Testis (tissue), 3 donors: ENCODE measurements around the gene COL23A1. TPM values are rescaled to one million over a fixed set of nuclear protein-coding genes. Genes with fewer than 3 reads are reported as not detected.
"Not testable (repeated sequence)": the region's sequence is repeated elsewhere in the genome, so short reads cannot be mapped to it uniquely, and the experiment has no call there.

ENCODE experiments used
- DNase-seq: peaks from one replicate; pipeline ENCODE4 v3.0.0-alpha.2; 2019
- H3K27ac ChIP-seq, 2 donors: fragments of 200-600 bp; sonication (generic); one replicate each; pipeline ENCODE4 v1.5.1; 2019
- H3K27me3 ChIP-seq: fragments of 200-600 bp; sonication (generic); one replicate; pipeline ENCODE4 v1.5.1; 2019
- H3K36me3 ChIP-seq: fragments of 200-600 bp; sonication (generic); one replicate; pipeline ENCODE4 v1.5.1; 2017; ENCODE audit warnings: low read depth; ENCODE audit errors: missing control alignments
- H3K4me1 ChIP-seq: fragments of 200-600 bp; sonication (generic); one replicate; pipeline ENCODE4 v1.5.1; 2019
- H3K4me3 ChIP-seq, 2 donors: fragments of 200-600 bp; sonication (generic); one replicate each; pipeline ENCODE4 v1.5.1; 2017 to 2019
- H3K9me3 ChIP-seq: fragments of 200-600 bp; sonication (generic); one replicate; pipeline ENCODE4 v1.5.1; 2017
- POLR2A ChIP-seq: fragments of 450-650 bp; IDR thresholded peaks from one replicate; pipeline ENCODE4 v1.6.1; 2017; ENCODE audit warnings: antibody characterized with exemption, mild to moderate bottlenecking, moderate library complexity
- WGBS, 2 donors: methylation state at CpG; one replicate each; pipeline ENCODE4 v1.1.5; 2018; 5-methylcytosine and 5-hydroxymethylcytosine counted together
- intact Hi-C: fragments of 100-400 bp; cut with DNase I; formaldehyde crosslinking; loops from one replicate; pipeline ENCODE4 v1.15.1; 2023; ENCODE audit warnings: low total_unique reads
- polyA plus RNA-seq: library from polyadenylated mRNA; stranded (reverse); fragments of 350-450 nt; fragmentation: Illumina TruSeq; extraction: RNeasy Lipid Tissue Mini Kit (QIAGEN cat#74804); gene quantifications from one replicate; pipeline ENCODE4 v1.2.3, GENCODE V29; 2014; ENCODE audit warnings: low read depth, low replicate concordance; ENCODE audit not compliant: insufficient read depth
- total RNA-seq, 2 donors: library from RNA; depleted of rRNA; stranded (reverse); fragments of >200 nt; gene quantifications; one replicate each; pipeline ENCODE4 v1.2.3, GENCODE V29; 2016
- TF ChIP-seq, protein P1 (sequence below), 3 experiments: fragments of 450-650 bp in 2 of 3; fragments of 200-600 bp in 1 of 3; sonication (generic) in 1 of 3; IDR thresholded peaks; one replicate each; pipeline ENCODE4 v1.5.1; 2016 to 2019; ENCODE audit warnings: antibody characterized with exemption in 3 of 3, mild to moderate bottlenecking in 2 of 3, moderate library complexity in 1 of 3

The COL23A1 gene
- total and polyA plus RNA-seq, 3 donors from 2014 or later = 4.3 to 5.5 (median 5.0) TPM

DNA sequence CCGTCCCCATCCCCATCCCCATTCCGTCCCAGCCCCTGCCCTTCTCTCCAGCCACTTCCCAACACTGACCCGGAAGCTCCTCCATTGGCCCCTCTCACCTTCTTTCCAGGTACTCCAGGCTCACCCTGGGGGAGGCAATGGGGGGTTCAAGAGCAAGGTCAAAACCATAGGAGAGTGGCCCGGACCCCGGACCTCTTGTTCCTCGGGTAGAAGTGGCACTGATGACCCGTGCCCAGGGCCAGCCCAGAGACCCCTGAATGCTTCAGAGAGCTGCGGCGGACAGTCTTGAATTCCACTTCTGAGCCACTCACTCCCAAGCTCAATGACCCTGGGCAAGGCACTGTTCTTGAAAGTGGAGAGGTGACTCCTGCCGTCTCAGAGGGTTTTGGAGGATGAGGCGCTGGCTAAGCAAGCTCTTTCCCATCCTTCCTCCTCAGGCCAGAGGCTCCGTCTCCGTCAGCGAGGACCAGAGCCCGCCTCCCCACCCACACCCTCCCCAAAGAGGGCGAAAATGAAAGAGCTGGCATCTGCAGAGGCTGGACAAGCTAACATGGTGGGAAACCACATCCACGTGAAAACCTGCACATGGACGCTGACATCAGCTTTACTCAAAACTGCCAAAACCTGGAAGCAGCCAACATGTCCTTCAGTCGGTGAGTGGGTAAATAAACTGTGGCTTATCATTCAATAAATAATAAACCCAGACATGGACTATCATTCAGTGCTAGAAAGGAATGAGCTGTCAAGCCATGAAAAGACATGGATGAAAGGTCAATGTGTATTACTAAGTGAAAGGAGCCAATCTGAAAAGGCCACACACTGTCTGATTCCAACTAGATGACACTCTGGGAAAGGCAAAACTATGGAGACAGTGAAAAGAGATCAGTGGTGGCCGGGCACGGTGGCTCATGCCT lies 330.3 kb downstream of the COL23A1 start:
- intact Hi-C loops = no loop called here
- H3K27me3 ChIP-seq = no peaks in the 10 kb centered on the region
- no peak overlapping the region for H3K4me3 ChIP-seq
- no peaks in the 10 kb centered on the region for H3K36me3 ChIP-seq
- no peaks in the 10 kb centered on the region for H3K4me1 ChIP-seq
- 88% methylated on average over 19 to 21 of the region's 21 CpGs for WGBS, 2 donors
- no peak overlapping the region for H3K27ac ChIP-seq
- no peaks in the 10 kb centered on the region for H3K9me3 ChIP-seq
- TF ChIP-seq, protein P1, sequence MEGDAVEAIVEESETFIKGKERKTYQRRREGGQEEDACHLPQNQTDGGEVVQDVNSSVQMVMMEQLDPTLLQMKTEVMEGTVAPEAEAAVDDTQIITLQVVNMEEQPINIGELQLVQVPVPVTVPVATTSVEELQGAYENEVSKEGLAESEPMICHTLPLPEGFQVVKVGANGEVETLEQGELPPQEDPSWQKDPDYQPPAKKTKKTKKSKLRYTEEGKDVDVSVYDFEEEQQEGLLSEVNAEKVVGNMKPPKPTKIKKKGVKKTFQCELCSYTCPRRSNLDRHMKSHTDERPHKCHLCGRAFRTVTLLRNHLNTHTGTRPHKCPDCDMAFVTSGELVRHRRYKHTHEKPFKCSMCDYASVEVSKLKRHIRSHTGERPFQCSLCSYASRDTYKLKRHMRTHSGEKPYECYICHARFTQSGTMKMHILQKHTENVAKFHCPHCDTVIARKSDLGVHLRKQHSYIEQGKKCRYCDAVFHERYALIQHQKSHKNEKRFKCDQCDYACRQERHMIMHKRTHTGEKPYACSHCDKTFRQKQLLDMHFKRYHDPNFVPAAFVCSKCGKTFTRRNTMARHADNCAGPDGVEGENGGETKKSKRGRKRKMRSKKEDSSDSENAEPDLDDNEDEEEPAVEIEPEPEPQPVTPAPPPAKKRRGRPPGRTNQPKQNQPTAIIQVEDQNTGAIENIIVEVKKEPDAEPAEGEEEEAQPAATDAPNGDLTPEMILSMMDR (IDR thresholded peaks at IDR 0.05) = no peak
- TF ChIP-seq POLR2A = no peak
- no peak for DNase-seq

DNA sequence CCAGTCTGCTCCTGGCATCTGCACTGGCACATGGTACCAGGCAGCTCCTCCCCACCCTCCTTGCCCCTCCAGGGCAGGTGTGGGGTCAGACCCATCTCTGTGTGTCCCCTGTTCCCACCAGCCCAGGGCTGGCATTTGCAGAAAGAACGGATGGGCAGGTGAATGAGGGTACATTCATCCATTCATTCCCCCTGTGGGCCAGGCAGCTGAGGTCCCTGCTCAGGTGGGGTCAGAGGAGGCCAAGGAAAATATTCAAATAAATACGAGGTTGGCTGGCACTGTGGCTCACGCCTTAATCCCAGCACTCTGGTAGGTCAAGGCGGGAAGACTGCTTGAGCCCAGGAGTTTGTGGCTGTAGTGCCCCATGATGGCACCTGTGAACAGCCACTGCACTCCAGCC lies 332.5 kb downstream of the COL23A1 start:
- H3K36me3 ChIP-seq = no peaks in the 10 kb centered on the region
- H3K9me3 ChIP-seq = no peaks in the 10 kb centered on the region
- WGBS, 2 donors = 94 to 95% methylated on average over 4 of the region's 4 CpGs
- H3K4me1 ChIP-seq = no peaks in the 10 kb centered on the region
- intact Hi-C loops = no loop called here
- no peak overlapping the region for H3K27ac ChIP-seq
- TF ChIP-seq, protein P1 (IDR thresholded peaks at IDR 0.05) = no peak
- TF ChIP-seq POLR2A = no peak
- no peak for DNase-seq
- no peak overlapping the region for H3K4me3 ChIP-seq
- H3K27me3 ChIP-seq = no peaks in the 10 kb centered on the region

DNA sequence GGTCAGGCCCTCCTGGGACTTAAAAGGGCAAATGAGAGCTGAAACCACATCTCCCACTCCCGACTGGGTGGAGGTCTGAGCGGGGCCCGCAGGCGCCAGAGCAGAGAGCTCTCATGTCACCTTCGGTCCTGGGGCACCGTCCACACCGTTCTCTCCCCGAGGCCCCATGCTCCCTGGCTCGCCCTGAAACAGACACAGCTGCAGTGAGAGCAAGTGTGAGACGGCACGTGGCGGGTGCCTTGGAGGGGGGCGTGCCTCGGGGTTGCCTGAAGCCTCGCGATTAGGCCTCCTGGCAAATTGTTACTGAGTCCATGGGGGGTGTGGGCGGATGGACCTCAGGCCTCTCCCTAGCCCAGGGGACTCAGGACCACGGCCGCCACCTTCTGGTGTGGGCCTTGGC lies 333.4 kb downstream of the COL23A1 start:
- Histone ChIP-seq H3K27me3 (no peaks in the 10 kb centered on the region), H3K9me3 (no peaks in the 10 kb centered on the region), H3K36me3 (no peaks in the 10 kb centered on the region), H3K27ac (no peak overlapping the region), H3K4me3 (no peak overlapping the region), H3K4me1 (no peaks in the 10 kb centered on the region)
- no peak for DNase-seq
- TF ChIP-seq POLR2A = no peak
- TF ChIP-seq, protein P1 (IDR thresholded peaks at IDR 0.05) = no peak
- intact Hi-C loops = no loop called here
- WGBS, 2 donors = 92% methylated on average over 19 of the region's 19 CpGs; no CpG with 5 or more reads in 1 of the 2 donors

DNA sequence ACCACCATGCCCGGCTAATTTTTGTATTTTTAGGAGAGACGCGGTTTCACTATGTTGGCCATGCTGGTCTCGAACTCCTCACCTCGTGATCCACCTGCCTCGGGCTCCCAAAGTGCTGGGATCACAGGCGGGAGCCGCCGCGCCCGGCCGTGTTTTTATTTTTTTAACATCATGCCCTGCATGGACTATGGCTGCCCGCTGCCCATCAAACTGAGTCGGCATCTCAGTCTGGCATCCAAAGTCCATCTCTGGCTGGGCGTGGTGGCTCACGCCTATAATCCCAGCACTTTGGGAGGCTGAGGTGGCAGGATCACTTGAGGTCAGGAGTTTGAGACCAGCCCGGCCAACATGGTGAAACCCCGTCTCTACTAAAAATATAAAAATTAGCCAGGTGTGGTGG lies 336.6 kb downstream of the COL23A1 start:
- H3K9me3 ChIP-seq, H3K27ac ChIP-seq, H3K27me3 ChIP-seq, H3K4me1 ChIP-seq, intact Hi-C loops, H3K4me3 ChIP-seq, H3K36me3 ChIP-seq, DNase-seq: not testable (repeated sequence)
- WGBS, 2 donors = 89 to 90% methylated on average over 18 of the region's 18 CpGs

DNA sequence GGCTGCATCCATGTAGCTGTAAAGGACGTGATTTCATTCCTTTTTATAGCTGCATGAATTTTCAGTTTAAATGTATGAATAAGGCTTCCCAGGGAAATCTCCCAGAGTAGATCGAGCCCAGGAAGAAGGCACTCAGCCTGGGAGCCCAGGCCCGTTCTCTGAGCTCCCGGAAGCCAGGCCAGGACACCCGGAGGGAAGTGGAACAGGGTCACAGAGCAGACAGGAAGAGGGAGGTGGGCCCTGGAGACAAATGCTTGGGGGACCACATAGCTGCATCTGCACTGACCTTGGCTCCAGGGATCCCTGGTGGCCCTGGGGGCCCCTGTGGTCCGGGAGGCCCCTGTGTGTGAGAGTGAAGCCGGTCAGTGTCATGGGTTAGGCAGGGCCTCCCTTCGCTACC lies 337.9 kb downstream of the COL23A1 start:
- intact Hi-C loops = no loop called here
- Histone ChIP-seq H3K4me1 (no peaks in the 10 kb centered on the region), H3K27me3 (no peaks in the 10 kb centered on the region), H3K4me3 (no peak overlapping the region), H3K27ac (no peak overlapping the region), H3K36me3 (no peaks in the 10 kb centered on the region), H3K9me3 (no peaks in the 10 kb centered on the region)
- DNase-seq = no peak
- 79 to 86% methylated on average over 7 to 8 of the region's 8 CpGs for WGBS, 2 donors
- TF ChIP-seq, protein P1 (IDR thresholded peaks at IDR 0.05) = no peak
- TF ChIP-seq POLR2A = no peak
